ENCODE measurements around the gene SH2D6. TPM values are rescaled to one million over a fixed set of nuclear protein-coding genes. Genes with fewer than 3 reads are reported as not detected.

SH2D6 gene
- total and polyA plus RNA-seq, 9 of the 15 experiments (the other 6 are each of a cell fraction or from before 2014, with no cell fraction given): 0.07 to 0.76 (median 0.33) TPM; not detected in 2

DNA sequence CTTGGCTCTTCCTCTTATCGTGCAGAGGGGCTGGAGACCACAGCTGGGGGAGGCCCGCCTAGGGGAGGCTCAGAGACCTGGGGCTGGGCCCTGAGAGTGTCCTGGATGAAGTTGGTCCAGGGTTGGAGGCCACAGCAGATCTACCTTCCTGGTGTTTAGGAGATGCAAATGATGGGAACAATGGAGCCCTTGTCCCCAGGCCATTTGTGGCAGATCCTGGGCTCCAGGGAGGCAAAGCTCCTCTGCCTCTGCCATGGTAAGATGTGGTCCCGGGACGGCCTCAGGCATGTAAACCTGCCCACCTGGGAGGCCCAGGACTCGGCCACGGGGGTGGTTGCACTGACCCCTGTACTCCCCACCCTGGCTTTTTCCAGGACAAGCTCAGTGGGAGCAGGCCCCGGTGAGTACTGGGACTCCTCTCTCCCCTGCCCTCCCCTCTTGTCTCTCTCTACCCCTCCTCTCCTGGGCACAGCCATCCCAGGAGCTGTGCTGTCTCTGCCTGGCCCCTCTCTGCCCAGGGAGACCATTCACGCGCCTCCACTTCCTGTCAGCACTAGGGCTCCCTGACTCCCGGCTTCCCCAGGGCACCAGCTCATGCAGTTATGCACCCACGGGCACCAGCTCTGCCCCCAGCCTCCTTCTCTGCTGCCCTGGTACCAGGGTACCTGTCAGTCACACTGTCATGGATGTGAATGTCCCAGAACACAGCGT is 10.9 kb downstream of the SH2D6 start (continued):
- TF ChIP-seq, protein P1, sequence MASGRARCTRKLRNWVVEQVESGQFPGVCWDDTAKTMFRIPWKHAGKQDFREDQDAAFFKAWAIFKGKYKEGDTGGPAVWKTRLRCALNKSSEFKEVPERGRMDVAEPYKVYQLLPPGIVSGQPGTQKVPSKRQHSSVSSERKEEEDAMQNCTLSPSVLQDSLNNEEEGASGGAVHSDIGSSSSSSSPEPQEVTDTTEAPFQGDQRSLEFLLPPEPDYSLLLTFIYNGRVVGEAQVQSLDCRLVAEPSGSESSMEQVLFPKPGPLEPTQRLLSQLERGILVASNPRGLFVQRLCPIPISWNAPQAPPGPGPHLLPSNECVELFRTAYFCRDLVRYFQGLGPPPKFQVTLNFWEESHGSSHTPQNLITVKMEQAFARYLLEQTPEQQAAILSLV (tag; IDR thresholded peaks at IDR 0.05): 0 out of 2 replicates have a peak, but pooled peaks have one; percentile 5
- no peak for TF ChIP-seq FOXP1 (CRISPR knock-in tag; IDR thresholded peaks at IDR 0.05)

DNA sequence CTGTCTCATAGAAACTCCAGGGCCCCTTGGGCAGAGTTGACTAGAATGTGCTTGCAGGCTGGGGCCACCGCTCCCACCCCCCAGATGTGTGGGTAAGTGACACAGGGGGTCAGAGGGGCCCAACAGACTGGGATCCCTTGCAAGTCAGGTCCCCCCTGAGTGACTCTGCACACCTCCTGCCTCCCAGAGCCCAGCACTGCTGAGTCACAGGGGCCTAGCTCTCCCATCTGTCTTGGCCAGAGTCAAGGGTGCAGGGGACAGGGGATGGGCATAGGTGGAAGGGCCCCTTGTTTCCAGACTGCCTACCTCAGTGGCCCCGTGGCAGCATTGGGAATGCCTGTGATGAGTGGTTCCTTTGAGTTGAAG is 11.4 kb downstream of the SH2D6 start:
- BruUV-seq (replicated peaks): no TSS peak
- no peaks in the 10 kb centered on the region for H3K9me3 ChIP-seq (replicated peaks; ENCODE audit: control insufficient read depth, insufficient read depth, low read depth, low read length)
- WGBS (ENCODE audit: insufficient coverage, low coverage, missing lambda C conversion rate): 8% methylated on average over 1 of the region's 2 CpGs
- H3K9ac ChIP-seq (ENCODE audit: insufficient read depth in 1 of 2, low read depth in 2 of 2, low read length in 2 of 2): peak overlapping the region in 1 of 2 experiments; percentile 65; a peak in 2 of 4 replicates
- FAIRE-seq (peak; percentile 44), DNase-seq (ENCODE audit: extremely low read depth in 1 of 4, low spot score in 3 of 4) (peak in 3 of 4 experiments; percentile 39 to 53 (median 51)), ATAC-seq (peak; percentile 53)
- H3K79me2 ChIP-seq (ENCODE audit: control insufficient read depth, insufficient read depth, low read length): no peaks in the 10 kb centered on the region
- peak overlapping the region; percentile 47; the same call in 1 of the 2 replicates for H2AFZ ChIP-seq (ENCODE audit: low read depth, low read length)
- H3K36me3 ChIP-seq (ENCODE audit: control insufficient read depth, insufficient read depth, low read length): no peaks in the 10 kb centered on the region
- POLR2A ChIA-PET: interaction anchor here (1.0 to 63.9 kb wide), 4 partner anchors 8 to 131 kb away, joined by 3 to 1576 read pairs (median 8); partner anchors contain the start of genes GGCX and MAT2A
- H3K27me3 ChIP-seq (ENCODE audit: control insufficient read depth in 2 of 2, insufficient read depth in 2 of 2, low read length in 2 of 2): no peaks in the 10 kb centered on the region
- no peak overlapping the region; the same call in 2 of the 3 replicates for H3K27ac ChIP-seq (ENCODE audit: extremely low read depth, low read depth, low read length)
- intact Hi-C loops (cut with micrococcal nuclease): no loop called here
- in situ Hi-C loops (cut with MboI): no loop called here
- H3K4me3 ChIP-seq: no peak overlapping the region
- H3K4me2 ChIP-seq (ENCODE audit: insufficient read depth, low read length): no peak overlapping the region
- H3K4me1 ChIP-seq (replicated peaks in 1 of 2; ENCODE audit: control insufficient read depth in 2 of 2, insufficient read depth in 2 of 2, low read length in 2 of 2): peaks cover 31 to 45% of the 10 kb centered on the region in 2 experiments
- H3K9me1 ChIP-seq (ENCODE audit: control insufficient read depth, insufficient read depth, low read length): no peaks in the 10 kb centered on the region
- H4K20me1 ChIP-seq (replicated peaks; ENCODE audit: control insufficient read depth, insufficient read depth, low read length): no peaks in the 10 kb centered on the region
- CTCF ChIA-PET (ENCODE audit: low intra/inter-chr PET ratio): no interaction called here
- TF ChIP-seq RBM17 (IDR thresholded peaks at IDR 0.05; ENCODE audit: borderline replicate concordance, low read depth, low read length) (no peak), SNRNP70 (optimal IDR thresholded peaks at IDR 0.05; ENCODE audit: low read depth, low read length) (no peak), MYNN (IDR thresholded peaks at IDR 0.05) (no peak), MYNN (CRISPR knock-in tag; IDR thresholded peaks at IDR 0.05) (no peak), THRAP3 (IDR thresholded peaks at IDR 0.05; ENCODE audit: borderline replicate concordance) (no peak), TCFL5 (CRISPR knock-in tag; conservative IDR thresholded peaks at IDR 0.05) (no peak), CHD1 (IDR thresholded peaks at IDR 0.05; ENCODE audit: low read length) (no peak)
- TF ChIP-seq, protein P2, sequence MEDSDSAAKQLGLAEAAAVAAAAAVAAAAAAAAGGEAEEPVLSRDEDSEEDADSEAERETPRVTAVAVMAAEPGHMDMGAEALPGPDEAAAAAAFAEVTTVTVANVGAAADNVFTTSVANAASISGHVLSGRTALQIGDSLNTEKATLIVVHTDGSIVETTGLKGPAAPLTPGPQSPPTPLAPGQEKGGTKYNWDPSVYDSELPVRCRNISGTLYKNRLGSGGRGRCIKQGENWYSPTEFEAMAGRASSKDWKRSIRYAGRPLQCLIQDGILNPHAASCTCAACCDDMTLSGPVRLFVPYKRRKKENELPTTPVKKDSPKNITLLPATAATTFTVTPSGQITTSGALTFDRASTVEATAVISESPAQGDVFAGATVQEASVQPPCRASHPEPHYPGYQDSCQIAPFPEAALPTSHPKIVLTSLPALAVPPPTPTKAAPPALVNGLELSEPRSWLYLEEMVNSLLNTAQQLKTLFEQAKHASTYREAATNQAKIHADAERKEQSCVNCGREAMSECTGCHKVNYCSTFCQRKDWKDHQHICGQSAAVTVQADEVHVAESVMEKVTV (CRISPR knock-in tag; IDR thresholded peaks at IDR 0.05): no peak
- TF ChIP-seq, protein P3, sequence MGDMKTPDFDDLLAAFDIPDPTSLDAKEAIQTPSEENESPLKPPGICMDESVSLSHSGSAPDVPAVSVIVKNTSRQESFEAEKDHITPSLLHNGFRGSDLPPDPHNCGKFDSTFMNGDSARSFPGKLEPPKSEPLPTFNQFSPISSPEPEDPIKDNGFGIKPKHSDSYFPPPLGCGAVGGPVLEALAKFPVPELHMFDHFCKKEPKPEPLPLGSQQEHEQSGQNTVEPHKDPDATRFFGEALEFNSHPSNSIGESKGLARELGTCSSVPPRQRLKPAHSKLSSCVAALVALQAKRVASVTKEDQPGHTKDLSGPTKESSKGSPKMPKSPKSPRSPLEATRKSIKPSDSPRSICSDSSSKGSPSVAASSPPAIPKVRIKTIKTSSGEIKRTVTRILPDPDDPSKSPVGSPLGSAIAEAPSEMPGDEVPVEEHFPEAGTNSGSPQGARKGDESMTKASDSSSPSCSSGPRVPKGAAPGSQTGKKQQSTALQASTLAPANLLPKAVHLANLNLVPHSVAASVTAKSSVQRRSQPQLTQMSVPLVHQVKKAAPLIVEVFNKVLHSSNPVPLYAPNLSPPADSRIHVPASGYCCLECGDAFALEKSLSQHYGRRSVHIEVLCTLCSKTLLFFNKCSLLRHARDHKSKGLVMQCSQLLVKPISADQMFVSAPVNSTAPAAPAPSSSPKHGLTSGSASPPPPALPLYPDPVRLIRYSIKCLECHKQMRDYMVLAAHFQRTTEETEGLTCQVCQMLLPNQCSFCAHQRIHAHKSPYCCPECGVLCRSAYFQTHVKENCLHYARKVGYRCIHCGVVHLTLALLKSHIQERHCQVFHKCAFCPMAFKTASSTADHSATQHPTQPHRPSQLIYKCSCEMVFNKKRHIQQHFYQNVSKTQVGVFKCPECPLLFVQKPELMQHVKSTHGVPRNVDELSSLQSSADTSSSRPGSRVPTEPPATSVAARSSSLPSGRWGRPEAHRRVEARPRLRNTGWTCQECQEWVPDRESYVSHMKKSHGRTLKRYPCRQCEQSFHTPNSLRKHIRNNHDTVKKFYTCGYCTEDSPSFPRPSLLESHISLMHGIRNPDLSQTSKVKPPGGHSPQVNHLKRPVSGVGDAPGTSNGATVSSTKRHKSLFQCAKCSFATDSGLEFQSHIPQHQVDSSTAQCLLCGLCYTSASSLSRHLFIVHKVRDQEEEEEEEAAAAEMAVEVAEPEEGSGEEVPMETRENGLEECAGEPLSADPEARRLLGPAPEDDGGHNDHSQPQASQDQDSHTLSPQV (IDR thresholded peaks at IDR 0.05): peak; percentile 63; the same call in 1 of the 2 replicates
- TF ChIP-seq, protein P4, sequence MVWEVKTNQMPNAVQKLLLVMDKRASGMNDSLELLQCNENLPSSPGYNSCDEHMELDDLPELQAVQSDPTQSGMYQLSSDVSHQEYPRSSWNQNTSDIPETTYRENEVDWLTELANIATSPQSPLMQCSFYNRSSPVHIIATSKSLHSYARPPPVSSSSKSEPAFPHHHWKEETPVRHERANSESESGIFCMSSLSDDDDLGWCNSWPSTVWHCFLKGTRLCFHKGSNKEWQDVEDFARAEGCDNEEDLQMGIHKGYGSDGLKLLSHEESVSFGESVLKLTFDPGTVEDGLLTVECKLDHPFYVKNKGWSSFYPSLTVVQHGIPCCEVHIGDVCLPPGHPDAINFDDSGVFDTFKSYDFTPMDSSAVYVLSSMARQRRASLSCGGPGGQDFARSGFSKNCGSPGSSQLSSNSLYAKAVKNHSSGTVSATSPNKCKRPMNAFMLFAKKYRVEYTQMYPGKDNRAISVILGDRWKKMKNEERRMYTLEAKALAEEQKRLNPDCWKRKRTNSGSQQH (CRISPR knock-in tag; IDR thresholded peaks at IDR 0.05): no peak

Measured in K562 (cell line).